ENCODE data around the gene PPP1R1A.

- no peak for TF ChIP-seq CTCF (IDR thresholded peaks at IDR 0.05)
- no peak for TF ChIP-seq POLR2A (IDR thresholded peaks at IDR 0.05)
These were observed 30.1 kb downstream of the PPP1R1A start for GRCh38 chr12:54558311-54558710.

Data from Peyer's patch (tissue), 4 donors.